H9 (cell line): ENCODE data around the gene NDNF. TPM values are rescaled to one million over a fixed set of nuclear protein-coding genes. Genes with fewer than 3 reads are reported as not detected.

Experiments used
- DNase-seq: peaks from one replicate; pipeline ENCODE4 v3.0.0-alpha.2; 2017
- H2AFZ ChIP-seq: one replicate; pipeline ENCODE4 v1.6.1; 2013; ENCODE audit warnings: mild to moderate bottlenecking, low read length, control low read depth, moderate library complexity
- H2AK5ac ChIP-seq: 2 replicates; pipeline ENCODE4 v1.6.1; 2013; ENCODE audit warnings: low read length, control low read depth, mixed read lengths; ENCODE audit not compliant: insufficient read length
- H2BK120ac ChIP-seq: one replicate; pipeline ENCODE4 v1.6.1; 2013; ENCODE audit warnings: low read depth, mild to moderate bottlenecking, low read length, control low read depth, inconsistent platforms; ENCODE audit not compliant: poor library complexity, severe bottlenecking
- H2BK12ac ChIP-seq: 2 replicates; pipeline ENCODE4 v1.6.1; 2013; ENCODE audit warnings: low read length, control low read depth, mixed read lengths, low read depth; ENCODE audit not compliant: insufficient read length
- H2BK15ac ChIP-seq: 2 replicates; pipeline ENCODE4 v1.6.1; 2013; ENCODE audit warnings: low read depth, low read length, control low read depth
- H2BK20ac ChIP-seq: one replicate; pipeline ENCODE4 v1.6.1; 2013; ENCODE audit warnings: low read depth, mild to moderate bottlenecking, low read length, control low read depth, inconsistent platforms; ENCODE audit not compliant: poor library complexity, severe bottlenecking
- H2BK5ac ChIP-seq: 2 replicates; pipeline ENCODE4 v1.6.1; 2013; ENCODE audit warnings: low read length, control low read depth, mixed read lengths; ENCODE audit not compliant: insufficient read length
- H3K14ac ChIP-seq: 2 replicates; pipeline ENCODE4 v1.6.1; 2013; ENCODE audit warnings: low read length, control low read depth; ENCODE audit not compliant: insufficient read depth
- H3K18ac ChIP-seq: 2 replicates; pipeline ENCODE4 v1.6.1; 2013; ENCODE audit warnings: low read depth, mild to moderate bottlenecking, mixed read lengths, low read length, control low read depth; ENCODE audit not compliant: insufficient read length
- H3K23ac ChIP-seq: 2 replicates; pipeline ENCODE4 v1.6.1; 2013; ENCODE audit warnings: low read length, control low read depth, mixed read lengths, low read depth; ENCODE audit not compliant: insufficient read length
- H3K23me2 ChIP-seq: 2 replicates; pipeline ENCODE4 v1.6.1; 2013; ENCODE audit warnings: low read depth, mild to moderate bottlenecking, mixed read lengths, low read length, control low read depth; ENCODE audit not compliant: insufficient read length, poor library complexity, severe bottlenecking
- H3K27ac ChIP-seq: 2 replicates; pipeline ENCODE4 v1.5.1; 2013; ENCODE audit warnings: low read length, control low read depth, mixed read lengths, low read depth; ENCODE audit not compliant: insufficient read length
- H3K27me3 ChIP-seq: 2 replicates; pipeline ENCODE4 v1.6.1; 2013; ENCODE audit warnings: low read length, control low read depth, inconsistent platforms; ENCODE audit not compliant: insufficient read depth
- H3K4ac ChIP-seq: 2 replicates; pipeline ENCODE4 v1.6.1; 2013; ENCODE audit warnings: low read depth, mild to moderate bottlenecking, control low read depth, inconsistent platforms, low read length, moderate library complexity
- H3K4me1 ChIP-seq: 2 replicates; pipeline ENCODE4 v1.6.1; 2013; ENCODE audit warnings: low read length, control low read depth, inconsistent platforms; ENCODE audit not compliant: insufficient read depth
- H3K4me2 ChIP-seq: 2 replicates; pipeline ENCODE4 v1.6.1; 2013; ENCODE audit warnings: low read length, control low read depth, mixed read lengths; ENCODE audit not compliant: insufficient read length, insufficient read depth
- H3K56ac ChIP-seq: 2 replicates; pipeline ENCODE4 v1.6.1; 2013; ENCODE audit warnings: low read depth, mild to moderate bottlenecking, mixed read lengths, low read length, control low read depth; ENCODE audit not compliant: insufficient read length
- H3K79me1 ChIP-seq: 2 replicates; pipeline ENCODE4 v1.6.1; 2013; ENCODE audit warnings: low read depth, mild to moderate bottlenecking, moderate library complexity, low read length, control low read depth, inconsistent platforms; ENCODE audit not compliant: insufficient read depth, poor library complexity, severe bottlenecking
- H3K79me2 ChIP-seq: 2 replicates; pipeline ENCODE4 v1.6.1; 2013; ENCODE audit warnings: low read length, control low read depth, inconsistent platforms; ENCODE audit not compliant: insufficient read depth
- H3K9ac ChIP-seq: 2 replicates; pipeline ENCODE4 v1.6.1; 2013; ENCODE audit warnings: low read length, control low read depth, mixed read lengths; ENCODE audit not compliant: insufficient read length; ENCODE audit errors: extremely low read depth
- H3K9me3 ChIP-seq: one replicate; pipeline ENCODE4 v1.6.1; 2013; ENCODE audit warnings: low read depth, low read length, inconsistent platforms; ENCODE audit not compliant: control insufficient read depth
- H3T11ph ChIP-seq: one replicate; pipeline ENCODE4 v1.6.1; 2013; ENCODE audit warnings: mild to moderate bottlenecking, low read length, control low read depth, inconsistent platforms
- H4K20me1 ChIP-seq: one replicate; pipeline ENCODE4 v1.6.1; 2013; ENCODE audit not compliant: control insufficient read depth, insufficient read length, insufficient read depth
- H4K5ac ChIP-seq: 2 replicates; pipeline ENCODE4 v1.6.1; 2013; ENCODE audit warnings: low read depth, mild to moderate bottlenecking, mixed read lengths, low read length, control low read depth; ENCODE audit not compliant: insufficient read length
- H4K8ac ChIP-seq: replicated peaks from 2 replicates; pipeline ENCODE4 v1.6.1; 2013; ENCODE audit warnings: low read length, control low read depth, mixed read lengths, low read depth; ENCODE audit not compliant: insufficient read length
- H4K91ac ChIP-seq: 2 replicates; pipeline ENCODE4 v1.6.1; 2013; ENCODE audit warnings: low read depth, mild to moderate bottlenecking, moderate library complexity, mixed read lengths, low read length, control low read depth; ENCODE audit not compliant: insufficient read length
- H3K27ac Mint-ChIP-seq, 3 experiments: 2 replicates in 2 of 3; 3 replicates in 1 of 3; pipeline ENCODE4 v1.8.0; 2020 to 2021; ENCODE audit warnings: mixed read lengths in 3 of 3, mild to moderate bottlenecking in 1 of 3, moderate library complexity in 1 of 3
- H3K27me3 Mint-ChIP-seq: 2 replicates; pipeline ENCODE4 v1.8.0; 2021; ENCODE audit warnings: low read depth, mild to moderate bottlenecking, moderate library complexity, mixed read lengths
- H3K36me3 Mint-ChIP-seq, 3 experiments: 2 replicates in 2 of 3; 3 replicates in 1 of 3; pipeline ENCODE4 v1.8.0; 2020 to 2021; ENCODE audit warnings: low read depth in 3 of 3, mixed read lengths in 3 of 3; ENCODE audit not compliant: insufficient read depth in 1 of 3
- H3K4me1 Mint-ChIP-seq, 2 experiments: 2 replicates each; pipeline ENCODE4 v1.8.0; 2020; ENCODE audit warnings: mixed read lengths in 2 of 2
- H3K4me3 Mint-ChIP-seq, 2 experiments: 2 replicates in 1 of 2; 3 replicates in 1 of 2; pipeline ENCODE4 v1.8.0; 2020 to 2021; ENCODE audit warnings: mild to moderate bottlenecking in 2 of 2, mixed read lengths in 2 of 2, moderate library complexity in 1 of 2
- H3K9me3 Mint-ChIP-seq, 2 experiments: 2 replicates in 1 of 2; 3 replicates in 1 of 2; pipeline ENCODE4 v1.8.0; 2020; ENCODE audit warnings: mild to moderate bottlenecking in 2 of 2, mixed read lengths in 2 of 2, moderate library complexity in 1 of 2
- CTCF ChIP-seq: fragments of 200-600 bp; sonication (generic); conservative IDR thresholded peaks from 3 replicates; pipeline ENCODE4 v1.8.0; 2021; ENCODE audit warnings: antibody characterized with exemption, mild to moderate bottlenecking
- WGBS: extraction: QIAGEN DNeasy Blood & Tissue Kit; methylation state at CpG from one replicate; pipeline ENCODE4 v1.1.7; 2013; ENCODE audit warnings: missing lambda C conversion rate, low lambda C conversion rate, mixed read lengths; ENCODE audit not compliant: insufficient read length; ENCODE audit errors: extremely low coverage; 5-methylcytosine and 5-hydroxymethylcytosine counted together
- total RNA-seq: library from RNA; stranded (reverse); gene quantifications from 2 replicates; pipeline ENCODE4 v1.2.1, GENCODE V29; 2021

The NDNF gene
- total RNA-seq, 1 experiment from 2014 or later, result 0.17 TPM

- Histone ChIP-seq H4K91ac (no peak overlapping the region), H3K4ac (no peak overlapping the region), H3K9ac (no peak overlapping the region), H3K4me1 (peaks cover 7% of the 10 kb centered on the region), H3K23ac (no peak overlapping the region), H2BK120ac (no peak overlapping the region), H4K20me1 (no peaks in the 10 kb centered on the region), H4K5ac (no peak overlapping the region), H3K18ac (no peak overlapping the region), H3K4me2 (peak overlapping the region; percentile 83), H3T11ph (no peak overlapping the region), H3K9me3 (no peaks in the 10 kb centered on the region), H3K27me3 (peaks cover 4% of the 10 kb centered on the region; the same call in 1 of the 2 replicates), H3K79me1 (no peaks in the 10 kb centered on the region), H3K14ac (no peak overlapping the region), H2BK5ac (no peak overlapping the region), H3K79me2 (no peaks in the 10 kb centered on the region), H4K8ac (no peak overlapping the region), H2BK12ac (no peak overlapping the region), H3K56ac (no peak overlapping the region), H2AK5ac (no peak overlapping the region), H3K23me2 (peaks cover 12% of the 10 kb centered on the region), H2BK20ac (no peak overlapping the region), H3K27ac (no peak overlapping the region), H2BK15ac (no peak overlapping the region), H2AFZ (peak overlapping the region; percentile 49)
- DNase-seq, result peak; percentile 46
- peaks cover 28% of the 10 kb centered on the region in 2 experiments for H3K4me1 Mint-ChIP-seq
- peak overlapping the region; percentile 78 to 86 for H3K4me3 Mint-ChIP-seq
- H3K27ac Mint-ChIP-seq, result no peak overlapping the region; a peak in 1 of 7 replicates
- H3K9me3 Mint-ChIP-seq, result no peaks in the 10 kb centered on the region; a peak in 1 of 5 replicates
- peaks cover 68% of the 10 kb centered on the region for H3K27me3 Mint-ChIP-seq
- 100% methylated on average over 1 of the region's 12 CpGs for WGBS
- H3K36me3 Mint-ChIP-seq, result no peaks in the 10 kb centered on the region; a peak in 1 of 7 replicates
- no peak for TF ChIP-seq CTCF
Measured at GRCh38 chr4:121070274-121070673, 2.1 kb downstream of the NDNF start.
